GM19238 (cell line): ENCODE measurements around the gene CINP.
"Not testable (repeated sequence)": the region's sequence is repeated elsewhere in the genome, so short reads cannot be mapped to it uniquely, and the experiment has no call there.

ENCODE experiments used
- DNase-seq: peaks from one replicate; pipeline ENCODE4 v3.0.0; 2011; ENCODE audit warnings: low spot score; ENCODE audit not compliant: insufficient read length

Gene CINP

DNA sequence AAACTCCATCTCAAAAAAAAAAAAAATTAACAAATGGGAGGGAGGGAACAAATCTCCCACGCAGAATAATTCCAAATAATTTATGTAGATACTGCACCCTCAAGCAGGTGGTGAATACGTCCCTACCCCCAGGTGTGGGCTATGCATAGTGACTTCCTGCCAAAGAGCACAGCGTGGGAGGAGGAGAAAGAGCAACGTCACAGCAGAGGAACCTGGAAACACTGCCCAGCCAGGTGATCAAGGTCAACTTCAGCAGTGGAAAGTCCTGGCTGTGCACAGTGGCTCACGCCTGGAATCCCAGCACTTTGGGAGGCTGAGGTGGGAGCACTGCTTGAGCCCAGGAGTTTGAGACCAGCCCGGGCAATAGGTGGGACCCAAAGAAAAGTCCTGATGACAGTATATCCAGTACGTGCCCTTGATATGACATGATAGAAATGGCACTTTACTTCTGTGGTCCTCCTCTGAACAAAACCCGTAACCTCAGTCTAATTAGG is 9.5 kb downstream of the CINP start:
- DNase-seq = no peak

DNA sequence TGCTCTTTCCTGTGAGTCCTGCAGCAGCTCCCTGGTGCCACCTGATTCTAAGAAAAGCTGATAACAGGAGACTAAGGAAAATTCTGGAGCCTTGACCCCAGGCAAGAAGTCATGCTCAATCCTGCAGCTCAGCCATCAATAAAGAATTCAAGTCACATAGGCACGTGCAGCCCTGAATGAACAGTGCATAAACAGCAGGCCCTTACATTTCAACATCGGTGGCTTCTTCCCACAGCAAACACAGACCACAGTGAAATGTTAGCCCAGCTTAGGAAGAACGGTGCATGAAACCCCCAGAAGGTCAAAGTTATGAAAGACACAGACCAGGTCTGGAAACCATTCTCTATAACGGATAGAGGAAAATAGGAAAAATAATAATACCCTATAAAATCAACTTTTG is 10.5 kb downstream of the CINP start:
- no peak for DNase-seq

DNA sequence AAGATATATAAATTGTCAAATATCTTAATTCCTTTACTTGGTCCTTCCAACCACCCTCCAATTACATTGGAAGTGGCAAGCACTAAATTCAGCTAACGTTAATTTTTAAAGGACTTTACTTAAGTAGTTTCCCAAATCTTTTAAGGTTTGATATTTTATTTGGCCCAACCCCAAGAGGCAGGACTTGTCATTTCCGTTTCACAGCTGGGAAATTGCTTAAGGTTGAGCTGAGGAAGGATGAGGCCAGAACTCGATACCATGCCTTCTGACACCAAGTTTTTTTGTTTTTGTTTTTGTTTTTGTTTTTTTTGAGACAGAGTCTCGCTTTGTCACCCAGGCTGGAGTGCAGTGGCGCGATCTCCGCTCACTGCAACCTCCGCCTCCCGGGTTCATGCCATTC is 11.1 kb downstream of the CINP start:
- not testable (repeated sequence) for DNase-seq

DNA sequence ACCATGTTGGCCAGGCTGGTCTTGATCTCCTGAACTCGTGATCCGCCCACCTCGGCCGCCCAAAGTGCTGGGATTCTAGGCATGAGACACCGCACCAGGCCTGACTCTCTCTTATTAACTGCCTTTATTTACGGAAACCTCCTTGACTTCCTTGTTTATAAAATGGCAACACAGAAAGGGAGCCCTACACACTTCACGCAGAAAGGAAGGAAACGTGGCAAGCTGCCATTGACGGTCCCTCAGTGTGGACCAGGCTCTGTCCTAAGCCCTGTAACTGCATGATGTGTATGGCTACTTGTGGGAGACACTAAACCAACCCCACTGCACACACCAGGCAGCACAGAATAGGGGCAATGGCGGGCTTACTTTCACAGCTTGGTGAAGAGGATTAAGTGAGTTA is 11.7 kb downstream of the CINP start:
- no peak for DNase-seq

DNA sequence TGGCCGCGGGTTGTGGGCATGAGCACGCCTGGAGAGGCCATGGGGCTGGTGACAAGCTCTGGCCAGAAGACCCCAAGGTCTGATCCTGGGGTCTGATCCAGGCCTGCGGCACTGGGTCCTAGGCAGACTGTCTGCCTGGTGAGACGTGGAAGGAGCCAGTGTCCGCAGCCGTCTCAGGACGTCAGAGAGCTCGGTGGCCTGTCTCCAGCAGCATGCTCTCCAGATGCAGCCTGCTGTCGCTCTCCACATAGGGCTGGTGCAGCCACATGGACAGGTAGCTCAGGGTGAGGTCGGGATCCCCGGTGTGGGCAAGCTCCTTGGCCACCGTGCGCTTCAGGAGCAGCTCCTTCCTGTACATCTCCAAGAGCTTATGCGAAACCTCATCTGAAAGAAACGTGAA is 14.3 kb downstream of the CINP start:
- DNase-seq = no peak

DNA sequence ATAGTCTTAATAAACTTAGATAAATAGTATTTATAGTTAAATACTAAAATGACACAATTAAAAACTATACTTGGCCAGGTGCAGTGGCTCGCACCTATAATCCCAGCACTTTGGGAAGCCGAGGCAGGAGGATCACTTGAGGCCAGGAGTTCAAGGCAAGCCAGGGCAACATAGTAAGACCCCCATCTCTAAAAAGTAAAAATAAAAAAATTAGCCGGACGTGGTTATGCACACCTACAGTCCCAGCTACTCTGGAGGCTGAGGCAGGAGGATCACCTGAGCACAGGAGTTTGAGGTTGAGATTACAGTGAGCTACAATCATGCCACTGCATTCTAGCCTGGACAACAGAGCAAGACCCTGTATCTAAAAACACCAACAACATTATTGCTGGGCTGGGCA is 16.0 kb downstream of the CINP start:
- no peak for DNase-seq

DNA sequence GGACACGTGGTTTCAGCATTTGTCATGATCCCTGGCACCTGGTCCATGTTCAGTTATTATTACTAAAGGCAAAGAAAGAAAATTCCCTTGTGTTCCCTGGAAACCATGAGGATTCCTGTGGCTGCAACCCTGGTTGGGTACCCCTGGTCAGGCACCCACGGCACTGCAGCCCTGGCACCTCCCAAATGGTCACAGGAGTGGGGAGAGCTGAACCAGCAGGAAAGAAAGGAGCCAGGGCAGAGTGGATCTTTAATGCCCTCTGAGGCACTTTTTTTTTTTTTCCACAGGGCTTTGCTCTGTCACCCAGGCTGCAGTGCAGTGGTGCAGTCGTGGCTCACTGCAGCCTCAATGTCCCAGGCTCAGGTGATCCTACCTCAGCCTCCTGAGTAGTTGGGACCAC is 17.5 kb downstream of the CINP start:
- DNase-seq = no peak

DNA sequence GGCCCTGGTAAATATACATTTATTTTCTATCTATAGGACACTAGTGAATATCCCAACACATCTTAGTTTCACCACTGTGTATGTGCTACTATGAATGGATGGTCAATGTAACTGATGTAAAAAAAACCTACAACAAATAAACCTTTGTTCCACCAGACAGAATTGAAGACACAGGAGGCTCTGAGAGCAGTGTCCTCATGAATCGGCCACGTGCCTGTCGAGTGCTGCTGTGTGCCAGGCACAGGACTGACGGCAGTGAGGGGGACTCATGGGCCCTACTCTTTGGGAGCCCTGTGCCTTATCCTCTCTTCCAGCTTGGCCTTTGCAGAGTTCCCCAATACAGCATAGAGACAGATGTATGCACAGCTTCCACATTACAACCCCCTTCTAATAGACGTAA is 18.2 kb downstream of the CINP start:
- DNase-seq = no peak

DNA sequence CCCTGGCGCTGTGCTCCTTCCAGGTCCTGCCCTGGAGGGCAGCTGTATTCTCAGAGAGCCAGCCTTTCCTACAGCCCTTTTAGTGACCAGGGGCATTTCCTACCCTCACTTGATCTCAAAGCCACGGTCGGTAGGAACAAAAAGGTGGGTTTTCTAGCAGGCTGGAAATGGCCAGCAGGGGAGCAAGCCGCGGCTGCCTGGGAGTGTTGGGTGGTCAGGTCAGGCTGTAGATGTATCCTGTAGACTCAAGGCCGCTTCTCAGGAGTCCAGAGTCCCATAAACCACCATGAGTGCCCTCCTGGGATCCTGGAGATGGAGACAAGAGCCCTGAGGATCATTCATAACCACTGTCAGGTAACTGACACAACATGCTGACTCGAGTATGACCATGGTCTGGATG is 18.6 kb downstream of the CINP start:
- DNase-seq = no peak

DNA sequence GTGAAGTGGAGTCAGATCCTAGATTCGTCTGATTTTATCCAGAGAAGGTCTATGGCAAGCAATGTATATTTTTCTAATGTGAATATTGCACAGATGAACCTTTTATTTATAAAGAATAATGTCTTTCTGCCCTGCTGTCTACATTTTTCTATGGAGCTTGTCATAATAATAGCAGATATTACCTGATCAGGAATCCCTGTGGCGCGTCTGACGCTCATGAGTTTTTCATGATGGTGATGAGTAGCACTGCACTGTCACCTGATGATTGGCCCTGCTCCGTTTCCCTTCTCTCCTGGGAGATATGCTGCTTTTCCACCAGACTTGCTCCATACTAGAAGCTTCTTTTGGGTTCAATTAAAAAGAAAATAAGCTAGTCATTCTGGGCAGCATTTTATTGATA is 20.5 kb downstream of the CINP start:
- DNase-seq = no peak

DNA sequence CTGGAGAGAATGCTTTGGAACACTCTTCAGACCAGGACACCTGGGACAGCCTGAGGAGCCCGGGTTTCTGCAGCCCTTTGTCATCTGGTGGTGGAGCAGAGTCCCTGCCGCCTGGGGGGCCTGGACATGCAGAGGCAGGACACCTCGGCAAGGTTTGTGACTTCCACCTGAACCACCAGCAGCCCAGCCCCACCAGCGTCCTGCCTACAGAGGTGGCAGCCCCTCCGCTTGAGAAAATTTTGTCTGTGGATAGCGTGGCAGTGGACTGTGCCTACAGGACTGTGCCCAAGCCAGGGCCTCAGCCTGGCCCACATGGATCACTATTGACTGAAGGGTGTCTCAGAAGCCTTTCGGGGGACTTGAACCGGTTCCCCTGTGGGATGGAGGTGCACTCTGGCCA is 21.1 kb downstream of the CINP start:
- no peak for DNase-seq

DNA sequence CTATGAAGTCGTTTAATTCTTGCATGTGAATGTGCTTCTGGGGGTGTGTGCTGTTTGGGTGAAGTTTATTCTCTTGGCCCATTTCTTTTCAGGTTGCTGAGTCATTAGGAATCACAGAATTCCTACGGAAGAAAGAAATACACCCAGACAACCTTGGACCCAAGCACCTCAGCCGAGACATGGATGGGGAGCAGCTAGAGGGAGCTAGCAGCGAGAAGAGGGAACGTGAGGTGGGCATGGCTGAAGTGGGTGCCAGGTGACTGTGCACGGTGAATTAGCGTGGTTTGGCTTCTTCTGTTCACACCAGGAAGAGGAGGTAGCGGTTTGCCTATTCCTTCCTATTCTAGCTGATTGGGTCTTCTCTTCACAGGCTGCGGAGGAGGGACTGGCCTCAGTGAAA is 24.0 kb downstream of the CINP start:
- no peak for DNase-seq

DNA sequence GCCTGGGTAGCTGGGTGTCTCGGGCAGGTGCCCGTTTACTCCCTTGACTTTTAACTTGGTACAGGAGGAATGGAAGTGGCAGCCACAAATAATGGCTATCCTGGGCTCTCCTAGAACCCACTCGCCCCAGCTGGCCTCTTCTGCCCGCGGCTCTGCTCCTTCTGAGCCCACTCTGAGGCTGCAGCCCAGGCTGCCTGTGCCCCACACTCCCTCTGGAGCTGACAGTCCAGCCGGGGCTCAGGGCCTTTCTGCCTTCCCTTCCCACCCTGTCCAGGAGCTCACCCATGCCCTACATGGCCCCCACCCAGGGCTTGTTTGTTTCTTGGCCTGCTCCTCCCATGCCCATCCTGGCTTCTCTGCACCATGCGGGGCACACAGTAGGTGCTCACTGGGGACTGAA is 27.5 kb downstream of the CINP start:
- no peak for DNase-seq

DNA sequence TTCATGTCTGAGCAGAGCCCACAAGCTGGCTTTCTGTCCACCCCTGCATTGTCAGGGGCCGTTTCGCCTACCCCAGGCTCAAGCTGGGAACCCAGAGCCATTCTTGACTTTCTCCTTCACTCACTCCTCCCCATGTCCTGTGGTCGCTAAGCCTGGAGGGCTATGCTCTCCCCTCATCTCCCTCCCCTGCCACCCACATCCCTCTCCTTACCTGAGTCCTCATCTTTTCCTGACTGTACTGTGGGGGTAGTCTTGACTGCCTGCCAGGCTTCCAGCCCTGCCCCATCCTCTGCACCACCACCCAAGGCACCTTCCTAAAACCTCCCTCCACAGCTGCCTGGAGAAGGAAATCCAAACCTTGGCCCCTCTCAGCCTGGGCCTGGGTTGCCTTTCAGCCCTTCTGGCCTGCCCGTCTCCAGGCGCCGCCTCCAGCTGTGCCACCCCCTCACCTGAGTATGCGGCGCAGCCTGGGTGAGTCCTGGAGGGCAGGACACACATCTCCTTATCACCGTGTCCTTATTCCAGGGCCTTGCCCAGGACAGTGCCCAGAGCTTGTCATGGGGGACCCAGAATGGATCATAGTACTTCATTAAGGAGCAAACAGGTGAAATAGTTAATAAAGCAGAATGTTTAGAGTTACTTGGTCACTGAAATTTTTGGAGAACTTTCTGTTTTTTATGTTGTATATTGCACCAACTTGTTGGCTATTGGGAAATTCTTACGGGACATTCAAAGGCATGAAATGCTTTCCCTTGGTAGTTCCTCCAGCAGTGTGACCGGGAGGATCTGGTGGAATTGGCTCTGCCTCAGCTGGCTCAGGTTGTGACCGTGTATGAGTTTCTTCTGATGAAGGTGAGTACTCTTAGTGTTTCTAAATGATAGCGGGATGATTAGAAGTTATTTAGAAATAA is 28.6 kb downstream of the CINP start:
- no peak for DNase-seq

DNA sequence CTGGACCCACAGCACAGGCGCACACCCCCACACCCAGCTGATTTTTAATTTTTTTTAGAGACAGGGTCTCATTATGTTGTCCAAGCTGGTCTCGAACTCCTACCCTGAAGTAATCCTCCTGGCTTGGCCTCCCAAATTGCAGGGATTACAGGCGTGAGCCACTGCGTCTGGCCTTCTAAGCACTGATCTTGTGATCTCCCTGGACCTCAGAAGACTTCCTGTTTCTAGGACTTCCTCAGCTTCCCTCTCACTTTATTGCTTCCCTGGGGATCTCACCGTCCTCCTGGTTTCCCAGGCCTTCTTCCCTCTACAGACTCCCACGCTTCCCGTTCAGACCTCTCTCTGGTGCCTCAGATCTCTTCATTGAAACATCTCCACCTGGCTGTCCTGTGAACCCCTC is 29.3 kb downstream of the CINP start:
- DNase-seq = no peak

DNA sequence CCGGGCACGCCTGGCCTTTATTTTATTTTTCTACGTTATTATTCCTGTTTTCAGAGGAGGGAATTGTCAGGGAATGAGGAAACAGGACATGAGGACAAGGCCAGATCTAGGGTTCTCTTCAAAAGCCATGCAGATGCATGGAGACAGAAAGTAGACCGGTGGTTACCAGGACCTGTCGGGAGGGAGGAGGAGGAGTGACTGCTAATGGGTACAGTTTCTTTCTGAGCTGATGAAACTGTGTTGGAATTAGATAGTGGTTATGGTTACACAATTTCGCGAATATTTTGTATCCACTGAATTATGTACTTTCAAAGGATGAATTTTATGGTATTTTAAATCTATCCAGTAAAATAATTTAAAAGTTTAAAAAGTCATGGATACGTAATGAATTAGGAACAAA is 31.9 kb downstream of the CINP start:
- DNase-seq = no peak

DNA sequence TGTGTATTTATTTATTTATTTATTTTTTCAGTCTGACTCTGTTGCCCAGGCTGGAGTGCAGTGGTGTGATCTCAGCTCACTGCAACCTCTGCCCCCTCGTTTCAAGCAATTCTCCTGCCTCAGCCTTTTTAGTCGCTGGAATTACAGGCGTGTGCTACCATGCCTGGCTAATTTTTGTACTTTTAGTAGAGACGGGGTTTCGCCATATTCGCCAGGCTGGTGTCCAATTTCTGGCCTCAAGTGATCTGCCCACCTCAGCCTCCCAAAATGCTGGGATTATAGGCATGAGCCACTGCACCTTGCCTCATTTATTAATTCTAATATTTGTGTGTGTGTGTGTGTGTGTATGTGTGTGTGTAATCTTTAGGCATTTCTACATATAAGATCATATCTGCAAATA is 33.3 kb downstream of the CINP start:
- not testable (repeated sequence) for DNase-seq

DNA sequence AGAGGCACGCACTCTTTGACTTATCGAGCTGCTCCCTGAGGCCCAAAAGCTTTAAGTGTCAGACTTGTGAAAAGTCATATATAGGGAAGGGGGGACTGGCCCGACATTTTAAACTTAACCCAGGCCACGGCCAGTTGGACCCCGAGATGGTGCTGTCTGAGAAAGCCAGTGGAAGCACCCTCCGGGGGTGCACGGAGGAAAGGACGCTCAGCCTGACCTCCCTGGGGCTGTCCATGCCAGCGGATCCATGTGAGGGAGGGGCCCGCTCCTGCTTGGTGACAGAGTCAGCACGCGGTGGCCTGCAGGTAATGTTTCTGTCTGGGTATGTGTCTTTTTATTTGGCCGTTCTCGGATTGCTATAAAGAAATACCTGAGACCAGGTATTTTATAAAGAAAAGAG is 36.1 kb downstream of the CINP start:
- DNase-seq = no peak

DNA sequence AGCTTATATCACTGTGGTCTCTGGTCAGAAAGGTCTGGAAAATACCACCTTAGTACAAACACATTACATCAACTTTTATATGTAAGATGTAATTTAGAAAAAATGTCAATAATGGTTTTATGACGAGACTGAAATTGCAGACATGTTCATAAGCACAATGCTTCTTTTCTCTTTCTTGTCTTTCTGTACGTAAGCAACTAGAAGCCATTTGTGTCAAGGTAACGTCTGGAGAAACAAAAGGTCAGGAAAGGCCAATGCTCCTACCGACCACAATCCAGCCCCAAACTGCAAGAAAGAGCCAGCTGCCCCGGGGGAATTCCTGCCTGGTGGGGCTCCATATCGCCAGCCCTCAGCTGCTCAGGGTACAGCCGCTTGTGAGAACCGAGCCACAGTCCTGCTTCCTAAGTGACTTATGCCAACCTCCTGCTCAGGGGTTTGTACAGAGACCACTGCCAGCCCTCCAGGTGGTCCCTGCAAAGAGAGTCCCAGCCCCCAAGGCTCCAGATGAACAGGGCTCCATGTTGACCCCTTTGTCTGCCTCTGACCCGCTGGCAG is 36.8 kb downstream of the CINP start:
- DNase-seq = no peak

DNA sequence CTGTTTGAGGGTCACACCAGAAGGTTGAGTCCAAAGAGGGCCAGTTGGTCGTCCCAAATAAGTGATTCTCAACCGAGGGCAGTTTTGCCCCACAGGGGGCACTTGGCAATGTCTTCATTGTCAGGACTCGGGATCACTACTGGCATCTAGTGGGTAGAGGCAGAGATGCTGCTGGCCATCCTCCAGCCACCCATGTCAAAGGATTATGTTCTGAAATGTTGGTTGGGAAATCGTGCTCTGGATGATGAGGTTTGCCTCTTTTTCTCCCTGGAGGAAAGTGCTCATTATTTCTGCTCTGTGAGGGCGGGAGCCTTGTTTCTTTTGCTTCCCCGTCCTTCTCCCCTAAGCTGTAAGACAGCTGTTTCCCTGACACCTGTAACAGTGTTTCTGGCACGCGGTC is 39.6 kb downstream of the CINP start:
- DNase-seq = no peak

DNA sequence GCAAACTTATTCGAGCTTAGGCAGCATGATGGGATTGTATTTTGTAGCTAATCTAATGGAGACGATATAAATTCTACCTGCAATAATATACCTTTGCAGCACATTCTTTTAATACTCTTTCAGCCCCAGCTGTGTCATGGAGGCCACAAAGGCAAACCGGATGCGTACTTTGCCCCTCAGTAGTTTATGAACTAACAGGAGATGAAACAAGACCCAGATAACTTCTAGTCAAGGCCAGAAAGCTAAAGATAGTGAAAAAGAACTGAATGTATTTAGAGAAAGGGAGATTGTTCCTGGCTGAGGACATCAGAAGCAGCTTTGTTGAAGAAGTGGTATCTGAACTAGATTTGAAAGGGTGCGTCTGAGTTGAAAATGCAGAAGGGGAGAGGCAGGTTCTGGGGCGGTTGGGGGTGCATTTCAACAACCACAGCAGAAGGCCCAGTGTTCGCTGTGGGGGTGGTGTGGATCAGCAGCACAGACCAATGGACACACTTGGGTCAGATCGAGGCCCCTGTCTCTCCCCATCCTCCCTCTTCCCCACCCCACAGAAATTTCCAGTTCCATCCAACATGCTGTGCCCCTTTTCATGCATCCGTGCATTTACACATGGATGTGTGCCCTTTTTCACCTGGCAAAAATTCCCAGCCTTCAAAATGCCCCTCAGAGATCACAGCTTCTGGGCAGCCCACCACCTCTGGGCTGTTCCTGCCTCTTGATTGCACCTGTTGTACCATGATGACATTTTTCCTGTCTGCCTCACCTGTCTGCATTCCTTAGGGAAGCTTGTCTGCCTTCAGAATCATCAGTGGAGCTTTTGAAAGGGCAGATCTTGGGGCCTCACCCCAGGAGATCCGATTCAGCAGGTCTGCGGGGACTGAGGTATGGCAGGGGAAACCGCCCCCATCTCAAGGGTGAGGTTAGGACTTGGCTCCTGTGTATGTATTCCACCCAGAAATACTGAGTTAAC is 41.0 kb downstream of the CINP start:
- no peak for DNase-seq
